ENCODE data around the gene GRIA3.

The GRIA3 gene

DNA sequence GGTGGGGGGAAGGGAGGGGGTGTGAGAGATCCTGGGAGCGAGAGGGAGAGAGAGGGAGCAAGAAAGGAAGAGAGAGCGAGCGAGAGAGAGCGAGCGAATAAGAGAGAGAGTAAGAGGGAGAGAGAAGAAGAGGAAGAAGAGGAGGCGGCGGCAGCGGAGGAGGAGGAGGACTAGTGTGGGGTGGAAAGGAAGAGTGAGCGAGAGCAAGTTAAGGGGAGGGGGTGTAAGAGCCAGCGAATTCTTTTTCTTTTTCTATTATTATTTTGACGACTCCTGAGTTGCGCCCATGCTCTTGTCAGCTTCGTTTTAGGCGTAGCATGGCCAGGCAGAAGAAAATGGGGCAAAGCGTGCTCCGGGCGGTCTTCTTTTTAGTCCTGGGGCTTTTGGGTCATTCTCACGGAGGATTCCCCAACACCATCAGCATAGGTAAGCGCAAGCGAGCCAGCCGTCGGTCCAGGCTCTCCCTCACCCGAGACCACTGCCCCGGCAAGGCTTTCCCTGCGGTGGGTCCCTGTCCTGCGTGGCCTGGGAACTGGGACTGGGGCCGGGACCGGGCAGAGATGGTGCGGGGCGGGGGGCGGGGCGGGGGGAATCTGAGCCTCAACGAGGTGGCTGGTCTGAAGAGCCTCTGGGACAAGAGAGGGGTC is at the start of gene GRIA3:
GRIA3 (plus strand) TSS at position 60 of the 647 bp plus-strand sequence; CDS start at position 318, 258 bp downstream.
- peak; percentile 45 for DNase-seq

DNA sequence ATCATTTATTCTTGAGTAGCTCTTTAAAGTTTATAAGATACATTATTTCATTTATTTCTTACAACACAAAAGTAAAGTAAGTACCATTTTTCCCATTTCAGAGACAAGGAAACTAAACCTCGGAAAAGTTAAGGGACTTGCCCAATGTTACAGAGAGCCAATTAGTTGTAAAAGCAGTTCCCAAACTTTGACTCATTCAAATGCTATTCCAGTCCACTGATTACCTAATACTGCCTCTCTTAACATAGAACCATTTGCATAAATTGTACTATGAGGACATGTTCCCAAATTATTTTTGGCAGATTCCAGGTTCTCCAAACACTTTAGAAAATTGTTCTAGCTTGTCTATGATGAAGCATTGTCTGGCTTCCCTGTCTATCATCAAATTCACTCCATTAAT is 45.6 kb upstream of the GRIA3 start:
- no peak for DNase-seq

DNA sequence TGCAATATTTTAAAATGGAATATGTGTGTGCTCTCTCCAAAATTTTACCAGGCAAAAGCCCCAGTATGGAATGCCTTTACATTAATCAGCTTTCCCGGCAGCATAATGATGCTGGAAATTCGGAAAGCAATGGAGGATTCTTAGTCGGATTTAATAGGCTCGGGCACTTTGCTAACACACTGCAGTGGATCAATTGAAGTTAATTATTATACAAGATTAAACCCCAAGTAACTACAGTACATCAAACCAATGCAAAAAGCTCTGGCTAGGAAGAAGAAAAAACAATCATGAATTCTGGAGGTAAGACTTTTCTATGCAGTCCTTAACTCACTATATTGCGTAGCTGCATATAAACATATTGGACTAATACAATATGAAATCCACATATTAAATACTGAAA is 43.6 kb upstream of the GRIA3 start:
- no peak for DNase-seq

DNA sequence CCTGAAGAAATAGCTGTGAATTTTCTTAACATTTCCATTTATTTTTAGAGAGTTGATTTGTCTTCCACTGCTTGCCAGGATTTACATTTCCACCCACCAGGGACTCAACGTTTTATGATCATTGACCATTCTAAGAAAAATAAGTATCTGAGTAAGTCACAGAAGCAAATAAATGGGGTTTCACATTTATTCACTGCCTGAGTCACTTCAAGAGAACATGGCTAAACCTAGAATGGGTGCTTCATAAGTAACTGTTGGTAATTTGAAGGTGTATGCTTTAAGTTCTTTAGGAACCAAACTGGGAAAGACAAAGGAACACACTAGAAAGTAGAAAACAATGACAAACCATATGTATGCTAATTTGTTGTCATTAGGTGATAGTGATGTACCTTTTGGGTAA is 43.2 kb upstream of the GRIA3 start:
- no peak for DNase-seq

DNA sequence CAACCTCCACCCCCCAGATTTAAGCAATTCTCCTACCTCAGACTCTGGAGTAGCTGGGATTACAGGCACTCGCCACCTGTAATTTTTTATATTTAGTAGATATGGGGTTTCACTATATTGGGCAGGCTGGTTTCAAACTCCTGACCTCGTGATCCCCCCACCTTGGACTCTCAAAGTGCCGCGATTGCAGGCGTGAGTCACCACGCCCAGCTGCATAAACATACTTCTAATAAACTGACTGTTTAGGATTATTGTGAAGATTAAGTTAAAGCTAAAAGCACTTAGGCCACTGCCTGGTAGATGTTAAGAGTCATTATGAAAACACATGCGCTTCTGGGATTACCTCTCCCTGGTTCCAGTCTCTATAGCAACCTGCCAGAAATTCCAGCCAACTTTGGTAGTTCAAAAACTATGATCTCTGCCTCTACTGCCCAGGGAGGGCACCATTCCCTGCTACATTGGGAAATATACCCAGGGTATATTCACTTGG is 30.2 kb upstream of the GRIA3 start:
- DNase-seq: no peak

DNA sequence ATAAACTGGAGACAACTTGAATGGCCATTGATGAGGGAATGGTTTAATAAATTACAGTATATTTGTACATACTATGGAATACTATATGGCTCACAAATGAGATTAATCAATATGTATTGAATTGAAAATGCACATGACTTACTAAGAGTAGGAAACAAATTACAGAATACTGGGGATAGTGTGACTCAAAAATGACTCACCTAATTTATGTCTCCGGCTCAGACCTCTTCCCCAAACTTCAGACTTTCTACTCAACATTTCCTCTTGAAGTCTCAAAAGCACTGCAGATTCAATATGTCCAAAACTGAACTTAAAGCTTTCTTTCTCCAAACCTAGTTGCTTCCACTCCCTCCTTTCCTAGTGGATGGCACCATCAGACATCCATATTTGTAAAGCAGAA is 28.8 kb upstream of the GRIA3 start:
- no peak for DNase-seq

DNA sequence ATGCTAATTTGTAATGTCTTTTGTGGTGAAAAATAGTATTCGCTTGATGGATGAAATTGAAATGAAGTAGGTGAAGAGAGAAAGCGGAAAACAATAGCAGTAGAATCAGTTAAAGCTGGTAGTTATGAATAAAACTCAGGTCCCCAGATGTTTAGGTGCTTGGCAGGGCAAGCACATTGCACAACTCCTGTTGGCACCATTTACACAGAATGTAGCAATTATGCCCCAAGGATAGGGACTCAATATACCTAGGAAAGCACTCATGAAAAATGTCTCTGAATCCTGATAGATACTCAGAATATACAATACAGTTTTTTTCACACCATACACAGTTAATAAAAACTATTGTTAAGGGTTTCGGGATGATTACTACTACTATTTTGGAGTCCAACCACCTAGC is 26.5 kb upstream of the GRIA3 start:
- DNase-seq: no peak

DNA sequence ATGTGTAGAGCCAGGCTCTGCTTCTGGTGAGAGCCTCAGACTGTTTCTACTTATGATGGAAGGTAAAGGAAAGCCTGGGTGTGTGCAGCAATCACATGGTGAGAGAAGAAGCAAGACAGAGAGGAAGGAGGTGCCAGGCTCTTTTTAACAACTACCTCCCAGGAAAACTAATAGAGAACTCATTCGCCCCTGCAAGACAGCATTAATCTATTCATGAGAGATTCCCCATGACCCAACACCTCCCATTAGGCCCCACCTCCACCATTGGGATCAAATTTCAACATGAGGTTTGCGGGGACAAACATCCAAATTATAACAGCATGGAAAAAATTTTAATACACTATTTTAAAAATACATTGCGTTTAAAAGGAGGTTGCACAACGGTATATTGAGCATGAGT is 24.7 kb upstream of the GRIA3 start:
- DNase-seq: no peak

DNA sequence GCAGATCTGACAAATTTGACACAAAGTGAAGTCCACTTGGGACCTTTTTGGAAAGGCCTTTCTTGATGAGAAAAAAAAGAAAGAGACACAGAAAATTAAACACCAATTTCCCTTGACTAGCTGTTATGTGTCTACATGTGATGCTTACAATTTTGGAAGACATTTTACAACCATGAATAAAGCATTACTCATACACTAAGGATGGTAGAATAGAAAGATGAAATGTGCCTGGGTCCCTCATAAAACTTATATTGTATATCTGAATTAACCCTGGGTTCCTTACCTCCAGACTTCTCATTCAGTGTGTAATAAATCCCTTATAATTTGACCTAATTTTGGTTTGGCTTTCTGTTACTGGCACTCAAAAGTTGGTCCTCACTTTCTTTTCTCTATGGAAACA is 16.5 kb upstream of the GRIA3 start:
- DNase-seq: no peak

DNA sequence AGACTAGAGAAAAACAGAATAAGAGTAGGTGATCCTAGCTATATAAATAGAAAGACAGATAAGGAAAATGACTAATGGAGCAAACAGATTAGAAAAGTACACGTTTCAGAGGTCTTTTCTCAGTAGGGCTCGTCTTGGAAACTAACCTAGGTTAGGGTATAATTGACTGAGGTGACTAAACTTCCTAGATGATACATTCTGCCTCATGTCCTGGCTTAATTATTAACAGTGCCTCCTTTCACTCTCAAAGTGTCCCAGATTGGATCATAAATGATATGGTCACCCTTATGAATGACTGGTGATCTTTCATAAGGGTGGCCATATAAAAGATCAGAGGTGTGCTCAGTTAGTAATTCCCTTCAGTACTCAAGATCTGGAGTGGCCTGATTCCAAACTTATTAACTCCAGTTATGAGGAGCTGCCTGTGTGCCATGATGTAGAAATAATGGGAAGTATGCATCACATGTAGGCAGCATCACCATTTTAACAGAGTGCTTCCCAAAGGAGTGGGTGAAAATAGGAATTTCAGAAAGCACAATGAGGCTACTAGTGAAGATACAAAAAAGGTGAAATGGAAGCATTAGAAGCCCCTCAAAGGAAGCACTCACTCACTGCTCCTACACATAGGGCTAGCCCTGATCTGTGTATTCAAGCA is 14.7 kb upstream of the GRIA3 start:
- no peak for DNase-seq

DNA sequence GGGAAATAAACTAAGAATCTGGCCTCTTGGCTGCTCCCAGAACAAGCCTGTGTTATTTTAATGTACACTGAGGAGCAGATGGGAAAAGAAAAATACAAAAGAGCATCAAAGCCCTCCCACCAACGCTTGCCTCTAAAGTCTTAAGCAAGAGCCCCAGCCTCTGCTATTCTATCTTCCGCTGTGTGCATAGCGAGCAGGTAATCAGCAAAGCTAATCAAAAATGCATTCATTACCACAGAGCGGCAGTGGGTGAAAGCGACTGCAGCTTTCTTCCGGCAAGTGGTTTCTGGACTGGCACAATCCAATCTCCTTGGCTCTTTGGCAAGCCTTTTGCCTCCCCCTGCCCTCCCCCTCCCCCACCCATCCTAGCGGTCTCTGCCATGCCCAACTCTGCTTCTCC is 13.5 kb upstream of the GRIA3 start:
- DNase-seq: no peak

DNA sequence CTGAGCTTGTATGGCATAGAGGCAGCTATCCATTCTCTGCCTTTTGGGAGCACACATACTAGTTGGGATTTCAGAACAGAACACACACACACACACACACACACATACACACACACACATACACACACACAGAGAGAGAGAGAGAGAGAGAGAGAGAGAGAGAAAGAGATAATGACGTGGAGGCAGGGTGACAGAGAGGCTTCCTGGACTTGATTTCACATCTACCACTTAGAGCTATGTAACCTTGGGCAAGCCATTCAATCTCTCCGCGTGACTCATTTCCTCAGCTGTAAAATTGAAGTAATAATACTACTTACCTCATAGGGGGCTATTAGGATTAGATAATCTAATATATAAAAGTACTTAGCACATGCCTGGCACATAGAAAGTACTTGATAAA is 12.3 kb upstream of the GRIA3 start:
- DNase-seq: no peak

DNA sequence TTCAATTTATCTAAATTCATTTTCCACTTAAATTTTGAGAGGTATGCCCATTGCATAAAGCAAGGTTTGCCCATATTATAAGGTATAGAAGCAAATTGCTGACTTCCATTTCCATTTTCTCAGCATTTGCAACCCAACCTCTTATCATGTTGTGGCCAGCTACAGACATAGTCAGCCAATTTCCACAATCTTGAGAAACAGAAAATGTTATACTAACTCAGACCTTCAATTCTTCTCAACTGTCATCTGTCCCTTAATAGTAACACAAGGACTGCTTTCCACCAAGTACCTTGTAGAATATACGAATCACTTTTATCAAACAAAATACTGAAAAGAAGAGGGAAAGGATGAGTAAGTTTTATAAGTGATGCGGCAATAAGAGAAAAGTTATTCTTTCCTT is 11.2 kb upstream of the GRIA3 start:
- DNase-seq: no peak

DNA sequence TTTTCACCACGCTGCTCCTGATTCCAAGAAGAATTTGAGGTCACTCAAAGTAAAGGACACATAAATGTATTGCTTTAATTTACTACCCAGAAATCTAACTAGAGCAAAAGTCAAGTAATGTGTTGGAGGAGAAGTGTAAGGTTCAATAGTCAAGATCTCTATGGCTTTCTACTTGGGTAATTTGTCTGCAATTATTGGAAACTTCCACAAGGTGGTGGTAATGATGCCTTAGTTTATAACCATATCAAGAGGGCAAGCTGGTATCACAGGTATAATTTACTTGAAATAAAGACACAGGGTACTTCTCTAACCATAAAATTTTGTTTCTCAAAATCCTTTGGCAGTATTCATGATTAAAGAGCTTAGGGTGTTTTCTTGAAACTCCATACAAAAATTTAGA is 10.2 kb upstream of the GRIA3 start:
- DNase-seq: no peak

DNA sequence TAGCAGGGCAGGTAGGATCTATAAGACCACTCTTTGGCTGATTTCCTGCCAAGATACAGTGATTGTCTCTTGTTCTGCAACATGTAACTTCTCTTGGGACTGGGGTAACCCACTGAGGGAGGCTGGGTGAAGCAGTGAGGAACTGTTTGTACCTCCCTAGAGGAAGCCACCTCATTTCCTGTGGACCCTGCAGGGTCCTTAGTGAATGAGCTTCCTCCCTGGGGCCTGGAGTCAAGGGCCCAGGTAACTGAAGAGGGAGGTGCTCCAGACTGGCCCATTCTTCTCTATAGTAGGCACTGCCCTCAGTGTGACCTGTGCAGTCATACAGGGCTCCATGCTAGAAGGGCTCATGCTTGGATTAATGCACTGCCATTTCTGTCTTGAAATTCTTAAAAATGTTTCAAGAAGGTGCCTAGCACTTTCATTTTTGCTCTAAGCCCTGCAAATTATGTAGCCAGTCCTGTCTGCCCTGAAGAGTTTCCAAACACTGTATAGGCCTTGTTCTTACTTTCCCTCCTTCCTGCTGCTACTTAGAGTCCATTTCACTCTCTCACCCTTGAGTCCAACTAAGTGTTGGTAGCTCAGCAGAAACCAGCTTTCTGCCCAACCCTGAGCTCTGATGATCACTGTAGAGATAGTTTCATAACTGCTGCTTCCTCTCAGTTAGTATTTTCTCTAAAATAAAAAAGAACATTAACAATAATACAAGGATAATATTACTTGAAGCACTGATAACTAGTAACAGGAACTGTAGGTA is 8.5 kb upstream of the GRIA3 start:
- no peak for DNase-seq

DNA sequence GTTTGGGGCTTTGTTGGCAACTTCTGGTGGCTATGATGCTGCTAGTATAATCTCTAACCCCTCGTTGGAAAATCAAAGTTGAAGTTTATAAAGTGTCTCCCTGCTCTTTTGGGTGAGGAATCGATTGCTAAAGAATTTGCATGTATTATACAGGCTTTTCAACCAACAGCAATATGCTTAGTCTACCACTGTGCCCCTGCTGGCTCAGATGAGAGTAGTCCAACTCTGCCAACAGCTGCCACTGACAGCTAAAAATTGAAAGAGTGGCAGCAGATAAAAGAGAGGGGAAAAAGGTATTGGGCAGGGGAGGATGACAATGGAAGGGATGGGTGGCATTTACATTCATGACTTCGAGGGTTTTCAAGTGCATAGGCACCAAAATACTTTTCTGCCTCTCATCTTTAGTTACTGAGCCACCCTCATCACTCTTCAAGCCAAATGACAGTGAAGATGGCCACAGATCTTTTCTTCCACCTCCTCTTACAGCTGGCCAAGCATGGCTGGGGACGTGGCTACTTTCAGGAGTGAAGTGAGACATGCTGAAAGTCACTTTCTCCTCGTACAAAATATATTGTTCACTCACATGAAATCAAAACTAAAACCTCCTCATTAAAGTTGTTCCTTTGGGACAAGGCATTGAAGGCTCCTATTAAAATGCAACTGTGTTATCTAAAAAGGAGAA is 2.7 kb upstream of the GRIA3 start:
- no peak for DNase-seq

DNA sequence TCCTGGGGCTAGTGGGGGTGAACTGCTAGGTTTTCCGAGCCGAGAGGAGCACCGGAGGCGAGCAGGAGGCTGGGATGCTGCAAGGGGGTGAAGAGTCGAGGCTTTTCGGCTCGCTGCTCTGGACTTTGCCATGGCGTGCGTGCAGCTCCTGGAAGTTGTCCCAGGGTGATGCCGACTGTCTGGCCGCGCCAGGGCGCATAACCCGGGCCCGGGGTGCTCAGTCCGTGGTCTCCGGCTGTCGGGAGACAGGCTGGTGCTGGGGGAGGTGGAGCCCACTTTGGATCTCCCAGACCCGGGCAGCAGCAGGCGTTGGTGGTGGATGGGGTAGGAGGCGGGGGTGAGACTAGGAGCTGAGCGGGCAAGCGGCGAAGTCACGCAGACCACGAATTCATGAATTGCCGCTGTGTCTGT is 793 bp downstream of the GRIA3 start:
- no peak for DNase-seq

DNA sequence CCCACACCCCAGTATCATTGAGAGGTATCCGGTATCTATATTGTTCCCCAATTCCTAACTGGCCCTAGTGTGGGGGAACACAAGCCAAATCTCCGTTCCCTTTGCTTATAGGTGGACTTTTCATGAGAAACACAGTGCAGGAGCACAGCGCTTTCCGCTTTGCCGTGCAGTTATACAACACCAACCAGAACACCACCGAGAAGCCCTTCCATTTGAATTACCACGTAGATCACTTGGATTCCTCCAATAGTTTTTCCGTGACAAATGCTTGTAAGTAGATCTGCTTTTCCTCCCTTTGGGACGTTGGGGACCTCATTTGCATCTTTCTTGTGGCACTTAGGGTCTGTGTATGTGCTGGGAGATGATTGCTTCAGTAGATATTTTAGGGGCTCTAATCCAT is 1.6 kb downstream of the GRIA3 start:
- DNase-seq: no peak

DNA sequence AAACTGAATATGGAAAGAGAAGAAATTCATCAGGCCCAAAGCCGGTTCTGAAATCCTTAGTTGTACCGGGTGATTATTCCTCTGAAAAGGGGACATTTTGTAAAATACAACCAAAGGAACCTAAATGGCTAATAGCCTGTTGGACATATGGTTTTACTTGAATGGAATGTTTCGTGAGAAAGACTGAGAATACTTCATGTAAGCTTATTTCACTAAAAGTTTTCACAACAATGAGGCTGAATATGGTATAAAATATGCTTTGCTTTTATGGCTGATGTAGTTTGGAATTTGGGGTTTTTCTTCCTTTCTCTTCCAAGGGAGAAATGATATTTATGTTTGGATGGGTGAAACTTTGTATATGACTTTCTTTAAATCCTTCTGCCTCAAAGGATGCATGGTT is 2.7 kb downstream of the GRIA3 start:
- DNase-seq: no peak

DNA sequence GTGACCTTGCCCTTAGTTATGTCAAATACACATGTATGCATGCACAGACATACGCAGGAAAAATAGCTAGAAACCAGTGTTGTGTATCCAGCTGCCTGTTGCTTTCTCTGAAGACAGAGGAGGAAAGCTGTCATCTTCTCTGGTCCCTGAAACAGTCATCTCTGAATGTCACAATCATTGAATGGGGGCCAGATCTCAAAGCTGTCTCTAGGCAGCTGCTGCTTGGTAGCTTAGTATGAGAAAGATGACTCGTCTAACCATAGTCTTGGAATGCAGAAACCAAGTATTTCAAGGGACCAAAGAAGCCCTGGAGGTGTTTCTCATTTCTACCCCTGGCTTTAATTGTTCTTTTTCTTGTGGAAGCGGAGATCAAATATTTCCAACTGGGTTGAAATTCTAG is 4.0 kb downstream of the GRIA3 start:
- DNase-seq: no peak

DNA sequence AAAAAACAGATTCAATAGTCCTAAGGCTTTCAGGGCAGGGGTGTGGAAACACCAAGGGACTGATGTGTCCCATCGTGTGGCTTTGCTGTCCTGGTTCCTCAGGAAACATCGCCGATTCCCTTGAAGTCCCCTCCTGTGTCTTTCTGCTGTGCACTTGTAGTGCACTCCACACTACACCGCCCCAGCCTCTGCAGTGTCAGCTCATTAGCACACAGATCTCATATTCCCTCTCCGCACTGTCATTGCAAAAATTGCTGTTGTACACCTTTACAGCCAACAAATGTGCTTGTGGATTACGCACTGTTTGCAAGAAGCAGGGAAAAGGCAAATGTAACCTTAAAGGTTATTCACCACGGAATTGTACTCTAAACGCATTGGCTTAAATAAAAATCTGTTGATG is 5.3 kb downstream of the GRIA3 start:
- no peak for DNase-seq

DNA sequence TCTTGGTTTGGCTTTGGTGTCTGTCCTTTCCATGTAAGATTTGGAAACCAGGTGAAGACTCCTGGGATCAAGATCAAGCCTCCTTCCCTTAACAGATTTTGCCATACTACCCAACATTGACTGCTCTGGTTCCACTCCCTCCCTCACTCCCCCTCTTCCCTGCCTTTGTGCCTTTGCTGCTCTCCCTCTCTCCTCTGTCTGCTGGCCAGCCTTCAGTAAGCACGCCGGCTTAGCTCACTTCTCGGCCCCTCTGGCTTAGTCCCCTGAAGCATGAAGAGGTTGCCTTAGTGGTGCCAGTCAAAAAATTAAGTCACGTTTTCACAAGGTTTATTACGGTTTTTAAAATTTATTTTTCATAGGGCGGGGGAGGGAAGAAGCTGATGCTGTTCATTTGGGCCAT is 6.0 kb downstream of the GRIA3 start:
- no peak for DNase-seq

DNA sequence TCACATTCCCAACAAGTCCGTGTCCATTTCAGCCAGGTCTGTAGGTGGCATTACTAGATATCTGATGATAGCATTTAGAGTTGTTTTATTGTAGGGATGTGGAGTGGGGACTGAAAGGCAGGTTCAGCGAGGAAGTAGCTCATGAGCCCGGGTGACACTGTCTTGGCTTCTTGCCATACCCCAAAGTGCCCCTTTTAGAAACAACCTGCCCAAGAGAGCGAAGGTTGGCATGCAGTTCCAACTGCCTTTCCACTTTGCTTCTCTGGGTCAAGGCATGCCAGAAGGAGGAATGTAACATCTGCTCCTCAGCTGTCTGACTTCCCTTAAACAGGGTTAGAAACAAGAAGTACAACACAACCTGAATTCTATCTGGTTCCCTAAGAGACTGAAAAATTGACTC is 9.0 kb downstream of the GRIA3 start:
- DNase-seq: no peak

DNA sequence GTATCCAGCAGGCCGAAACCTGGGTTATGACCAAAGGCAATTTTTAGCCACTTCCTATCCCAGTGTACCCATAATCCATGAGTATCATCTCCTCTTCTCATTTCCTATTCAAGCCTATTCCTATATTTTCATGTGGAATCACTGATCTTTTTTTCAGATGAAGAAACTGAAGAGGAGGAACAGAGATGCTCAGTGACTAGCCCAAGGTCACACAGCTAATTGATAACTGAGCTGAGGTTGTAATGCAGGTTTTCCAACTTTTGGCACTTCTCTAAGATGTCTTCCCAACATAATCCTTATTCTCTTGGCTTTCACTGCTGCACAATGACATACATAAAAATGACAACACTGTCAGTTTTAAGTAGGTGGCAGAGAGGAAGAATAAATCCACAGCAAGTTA is 15.3 kb downstream of the GRIA3 start:
- DNase-seq: no peak
